Osteoblast (primary cell): ENCODE results near the gene MRPS34. TPM values are rescaled to one million over a fixed set of nuclear protein-coding genes. Genes with fewer than 3 reads are reported as not detected.
A peak's percentile ranks its signal among the peaks of the same experiment; 100 is the strongest.

Experiments
- DNase-seq: peaks from one replicate; pipeline ENCODE4 v3.0.0; 2011; ENCODE audit warnings: low spot score, mixed read lengths; ENCODE audit not compliant: insufficient read length; ENCODE audit errors: missing footprints
- H2AFZ ChIP-seq: 2 replicates; pipeline ENCODE4 v1.6.0; 2011; ENCODE audit warnings: mild to moderate bottlenecking, low read length
- H3K27ac ChIP-seq: 2 replicates; pipeline ENCODE4 v1.5.1; 2011; ENCODE audit warnings: mild to moderate bottlenecking, low read depth, low read length, moderate library complexity
- H3K27me3 ChIP-seq: 2 replicates; pipeline ENCODE4 v1.6.0; 2012; ENCODE audit warnings: mild to moderate bottlenecking, control low read depth, inconsistent platforms, low read length, moderate library complexity; ENCODE audit not compliant: insufficient read depth
- H3K36me3 ChIP-seq: 2 replicates; pipeline ENCODE4 v1.5.1; 2011; ENCODE audit warnings: mild to moderate bottlenecking, low read length, control low read depth, moderate library complexity; ENCODE audit not compliant: insufficient read depth
- H3K4me1 ChIP-seq: 2 replicates; pipeline ENCODE4 v1.5.1; 2011; ENCODE audit warnings: mild to moderate bottlenecking, low read length, control low read depth, moderate library complexity; ENCODE audit not compliant: insufficient read depth
- H3K4me2 ChIP-seq: 2 replicates; pipeline ENCODE4 v1.6.0; 2011; ENCODE audit warnings: mild to moderate bottlenecking, low read length; ENCODE audit not compliant: insufficient read depth
- H3K4me3 ChIP-seq: fragments of 200-600 bp; sonication (generic); 3 replicates; pipeline ENCODE4 v1.5.1; 2012; ENCODE audit warnings: mild to moderate bottlenecking, low read length, inconsistent platforms; ENCODE audit not compliant: insufficient read depth
- H3K79me2 ChIP-seq: 2 replicates; pipeline ENCODE4 v1.6.0; 2012; ENCODE audit warnings: mild to moderate bottlenecking, low read length, control low read depth, inconsistent platforms; ENCODE audit not compliant: insufficient read depth
- H3K9me3 ChIP-seq: 2 replicates; pipeline ENCODE4 v1.5.1; 2011; ENCODE audit warnings: low read depth, low read length, control low read depth
- H4K20me1 ChIP-seq: 2 replicates; pipeline ENCODE4 v1.6.0; 2012; ENCODE audit warnings: mild to moderate bottlenecking, low read length, control low read depth; ENCODE audit not compliant: insufficient read depth
- total RNA-seq: library from RNA; depleted of rRNA; stranded (reverse); fragments of >200 nt; gene quantifications from 2 replicates; pipeline ENCODE4 v1.2.3, GENCODE V29; 2012
- TF ChIP-seq, protein P1 (sequence below): IDR thresholded peaks from 2 replicates; pipeline ENCODE4 v1.5.1; 2011; ENCODE audit warnings: mild to moderate bottlenecking, low read depth, low read length, moderate library complexity; ENCODE audit errors: extremely low read depth

The MRPS34 gene
- total RNA-seq, 1 donor, result 40.5 TPM

DNA sequence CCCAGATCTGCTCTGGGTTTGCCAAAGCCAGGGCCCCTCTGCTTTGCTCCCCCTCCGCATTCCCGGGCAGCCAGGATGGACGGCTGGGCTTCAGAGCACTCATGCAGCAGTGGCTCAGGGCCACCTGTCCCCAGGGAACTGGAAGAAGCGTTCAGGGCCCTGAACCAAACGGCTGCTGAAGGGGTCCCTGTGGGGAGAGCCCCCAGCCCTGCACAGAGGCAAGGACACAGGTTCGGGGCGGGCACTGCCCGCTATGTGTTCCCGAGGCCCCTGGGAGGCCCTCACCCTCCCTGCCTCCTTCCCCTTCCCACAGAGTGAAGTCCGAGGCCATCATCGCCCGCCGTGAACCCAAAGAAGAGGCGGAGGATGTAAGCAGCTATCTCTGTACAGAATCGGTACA lies 12.0 kb downstream of the MRPS34 start:
- DNase-seq, result peak; percentile 84
- TF ChIP-seq, protein P1, sequence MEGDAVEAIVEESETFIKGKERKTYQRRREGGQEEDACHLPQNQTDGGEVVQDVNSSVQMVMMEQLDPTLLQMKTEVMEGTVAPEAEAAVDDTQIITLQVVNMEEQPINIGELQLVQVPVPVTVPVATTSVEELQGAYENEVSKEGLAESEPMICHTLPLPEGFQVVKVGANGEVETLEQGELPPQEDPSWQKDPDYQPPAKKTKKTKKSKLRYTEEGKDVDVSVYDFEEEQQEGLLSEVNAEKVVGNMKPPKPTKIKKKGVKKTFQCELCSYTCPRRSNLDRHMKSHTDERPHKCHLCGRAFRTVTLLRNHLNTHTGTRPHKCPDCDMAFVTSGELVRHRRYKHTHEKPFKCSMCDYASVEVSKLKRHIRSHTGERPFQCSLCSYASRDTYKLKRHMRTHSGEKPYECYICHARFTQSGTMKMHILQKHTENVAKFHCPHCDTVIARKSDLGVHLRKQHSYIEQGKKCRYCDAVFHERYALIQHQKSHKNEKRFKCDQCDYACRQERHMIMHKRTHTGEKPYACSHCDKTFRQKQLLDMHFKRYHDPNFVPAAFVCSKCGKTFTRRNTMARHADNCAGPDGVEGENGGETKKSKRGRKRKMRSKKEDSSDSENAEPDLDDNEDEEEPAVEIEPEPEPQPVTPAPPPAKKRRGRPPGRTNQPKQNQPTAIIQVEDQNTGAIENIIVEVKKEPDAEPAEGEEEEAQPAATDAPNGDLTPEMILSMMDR, result no peak
- peaks cover 4% of the 10 kb centered on the region for H3K79me2 ChIP-seq
- no peak overlapping the region for H3K4me2 ChIP-seq
- H2AFZ ChIP-seq, result no peak overlapping the region
- peaks cover 52% of the 10 kb centered on the region for H3K36me3 ChIP-seq
- H3K27ac ChIP-seq, result no peak overlapping the region
- no peaks in the 10 kb centered on the region for H3K9me3 ChIP-seq
- peaks cover 9% of the 10 kb centered on the region for H4K20me1 ChIP-seq
- H3K4me1 ChIP-seq, result no peaks in the 10 kb centered on the region
- H3K4me3 ChIP-seq, result no peak overlapping the region
- H3K27me3 ChIP-seq, result no peaks in the 10 kb centered on the region

DNA sequence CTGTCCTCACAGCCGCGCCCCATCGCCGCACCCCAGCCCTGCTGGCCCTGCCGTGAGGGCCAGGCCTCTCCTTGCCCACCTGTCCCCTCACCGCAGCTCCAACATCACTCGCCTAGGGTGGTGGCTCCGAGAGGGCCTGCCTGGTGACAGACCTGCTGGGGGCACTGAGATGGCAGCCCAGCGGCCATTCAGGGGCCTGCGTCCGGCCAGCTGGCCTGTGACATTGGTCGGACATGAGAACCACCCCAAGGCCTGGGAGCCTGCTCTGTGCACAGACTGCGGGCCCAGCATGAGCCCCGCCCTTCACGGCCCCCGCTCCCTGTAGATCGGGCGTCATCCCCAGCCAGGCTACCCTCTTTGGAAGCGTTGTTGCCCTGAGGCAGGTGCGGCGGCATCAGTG lies 13.4 kb downstream of the MRPS34 start:
- H2AFZ ChIP-seq, result no peak overlapping the region
- no peaks in the 10 kb centered on the region for H3K27me3 ChIP-seq
- no peak overlapping the region for H3K4me3 ChIP-seq
- H4K20me1 ChIP-seq, result peaks cover 12% of the 10 kb centered on the region
- H3K27ac ChIP-seq, result no peak overlapping the region
- DNase-seq, result peak; percentile 74
- H3K79me2 ChIP-seq, result peaks cover 5% of the 10 kb centered on the region
- H3K4me1 ChIP-seq, result no peaks in the 10 kb centered on the region
- H3K4me2 ChIP-seq, result no peak overlapping the region
- H3K9me3 ChIP-seq, result no peaks in the 10 kb centered on the region
- peaks cover 41% of the 10 kb centered on the region for H3K36me3 ChIP-seq
- TF ChIP-seq, protein P1, result no peak

DNA sequence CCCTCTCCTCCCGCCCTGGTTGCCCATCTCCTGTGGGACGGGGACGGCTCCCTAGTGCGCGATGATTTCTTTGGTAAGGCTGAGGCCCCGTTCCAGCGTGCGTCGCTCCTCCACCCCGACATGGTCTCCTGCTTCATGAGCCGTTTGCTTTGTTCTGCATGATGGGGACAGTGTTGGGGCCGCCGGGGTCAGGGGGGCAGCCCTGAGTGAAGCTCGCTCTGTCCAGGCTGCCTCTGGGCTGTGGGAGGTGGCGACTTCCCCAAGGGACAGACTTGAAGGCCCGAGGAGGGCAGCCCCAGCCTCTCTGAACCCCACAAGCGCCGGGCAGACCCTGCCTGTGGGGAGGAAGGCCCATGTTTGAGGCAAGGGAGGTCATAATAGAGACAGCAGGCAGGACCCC lies 14.0 kb downstream of the MRPS34 start:
- H4K20me1 ChIP-seq, result peaks cover 12% of the 10 kb centered on the region
- H3K36me3 ChIP-seq, result peaks cover 42% of the 10 kb centered on the region

DNA sequence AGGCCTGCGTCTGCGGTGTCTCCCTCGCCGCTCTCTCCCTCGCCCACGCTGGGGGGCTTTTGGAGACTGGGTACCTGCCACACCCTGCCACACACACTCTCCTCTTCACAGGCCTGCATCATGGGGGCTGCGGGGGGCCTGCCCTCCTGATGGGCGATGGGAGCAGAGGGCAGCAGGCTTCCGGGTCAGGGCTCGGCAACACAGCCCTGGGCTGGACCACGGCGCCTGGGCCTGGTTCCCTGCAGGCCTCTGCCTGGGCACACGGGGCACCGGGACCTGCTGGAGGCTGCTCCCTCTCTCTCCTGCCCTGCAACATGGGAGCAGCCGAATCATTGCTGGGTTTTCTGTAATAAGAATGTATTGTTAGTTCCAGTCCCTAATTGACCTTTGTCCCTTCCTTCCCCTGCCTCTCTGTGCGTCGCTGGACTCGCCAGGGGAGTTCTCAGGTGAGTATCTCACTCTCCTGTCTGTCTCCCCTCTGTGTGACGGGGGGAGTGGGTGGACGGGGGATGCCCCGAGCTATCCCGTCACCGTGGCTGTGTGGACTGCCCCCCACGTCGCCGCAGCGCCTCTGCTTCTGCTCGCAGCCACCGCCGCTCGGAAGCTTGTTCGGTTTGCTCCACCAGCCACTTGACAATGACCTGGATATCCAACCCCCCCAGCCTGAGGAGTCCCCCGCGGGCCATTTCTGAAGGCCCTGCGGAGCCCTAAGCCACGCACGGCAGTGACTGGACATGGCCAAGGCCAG lies 15.0 kb downstream of the MRPS34 start:
- H3K9me3 ChIP-seq, result no peaks in the 10 kb centered on the region
- TF ChIP-seq, protein P1, result no peak
- H3K36me3 ChIP-seq, result peaks cover 39% of the 10 kb centered on the region
- no peak overlapping the region for H2AFZ ChIP-seq
- H3K4me2 ChIP-seq, result no peak overlapping the region
- peaks cover 7% of the 10 kb centered on the region for H4K20me1 ChIP-seq
- peaks cover 5% of the 10 kb centered on the region for H3K79me2 ChIP-seq
- H3K4me3 ChIP-seq, result no peak overlapping the region
- H3K27ac ChIP-seq, result no peak overlapping the region
- H3K27me3 ChIP-seq, result no peaks in the 10 kb centered on the region
- no peaks in the 10 kb centered on the region for H3K4me1 ChIP-seq
- DNase-seq, result no peak

More for the DNA sequence above, 14.0 kb downstream of the MRPS34 start:
- no peak for DNase-seq
- H3K4me3 ChIP-seq, result no peak overlapping the region
- TF ChIP-seq, protein P1, result no peak
- H2AFZ ChIP-seq, result no peak overlapping the region
- H3K9me3 ChIP-seq, result no peaks in the 10 kb centered on the region
- no peaks in the 10 kb centered on the region for H3K4me1 ChIP-seq
- peaks cover 5% of the 10 kb centered on the region for H3K79me2 ChIP-seq
- no peaks in the 10 kb centered on the region for H3K27me3 ChIP-seq
- H3K4me2 ChIP-seq, result no peak overlapping the region
- no peak overlapping the region for H3K27ac ChIP-seq
